ENCODE data around the gene SLC37A1.

- TF ChIP-seq EP300 (IDR thresholded peaks at IDR 0.05; ENCODE audit: low read length) (no peak), POLR2H (tag; IDR thresholded peaks at IDR 0.05; ENCODE audit: low read depth) (no peak), MEF2D (tag; conservative IDR thresholded peaks at IDR 0.05; ENCODE audit: low read depth) (no peak), NBN (IDR thresholded peaks at IDR 0.05; ENCODE audit: low read depth) (no peak), ZNF431 (CRISPR knock-in tag; IDR thresholded peaks at IDR 0.05) (no peak), CEBPB (tag; IDR thresholded peaks at IDR 0.05) (no peak), KLF6 (CRISPR knock-in tag; IDR thresholded peaks at IDR 0.05; ENCODE audit: borderline replicate concordance) (no peak), CAMTA2 (CRISPR knock-in tag; conservative IDR thresholded peaks at IDR 0.05) (no peak), STAT5A (IDR thresholded peaks at IDR 0.05; ENCODE audit: borderline replicate concordance, low read length) (no peak), HDAC6 (IDR thresholded peaks at IDR 0.05; ENCODE audit: low read depth, low read length) (no peak), KDM4B (IDR thresholded peaks at IDR 0.05; ENCODE audit: borderline replicate concordance in 2 of 2, low read depth in 1 of 2) (no peak)
- TF ChIP-seq, protein P1, sequence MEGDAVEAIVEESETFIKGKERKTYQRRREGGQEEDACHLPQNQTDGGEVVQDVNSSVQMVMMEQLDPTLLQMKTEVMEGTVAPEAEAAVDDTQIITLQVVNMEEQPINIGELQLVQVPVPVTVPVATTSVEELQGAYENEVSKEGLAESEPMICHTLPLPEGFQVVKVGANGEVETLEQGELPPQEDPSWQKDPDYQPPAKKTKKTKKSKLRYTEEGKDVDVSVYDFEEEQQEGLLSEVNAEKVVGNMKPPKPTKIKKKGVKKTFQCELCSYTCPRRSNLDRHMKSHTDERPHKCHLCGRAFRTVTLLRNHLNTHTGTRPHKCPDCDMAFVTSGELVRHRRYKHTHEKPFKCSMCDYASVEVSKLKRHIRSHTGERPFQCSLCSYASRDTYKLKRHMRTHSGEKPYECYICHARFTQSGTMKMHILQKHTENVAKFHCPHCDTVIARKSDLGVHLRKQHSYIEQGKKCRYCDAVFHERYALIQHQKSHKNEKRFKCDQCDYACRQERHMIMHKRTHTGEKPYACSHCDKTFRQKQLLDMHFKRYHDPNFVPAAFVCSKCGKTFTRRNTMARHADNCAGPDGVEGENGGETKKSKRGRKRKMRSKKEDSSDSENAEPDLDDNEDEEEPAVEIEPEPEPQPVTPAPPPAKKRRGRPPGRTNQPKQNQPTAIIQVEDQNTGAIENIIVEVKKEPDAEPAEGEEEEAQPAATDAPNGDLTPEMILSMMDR (IDR thresholded peaks at IDR 0.05 in 2 of 3, conservative IDR thresholded peaks at IDR 0.05 in 1 of 3; ENCODE audit: insufficient read depth in 2 of 3, low read depth in 1 of 3, low read length in 3 of 3), result no peak
- TF ChIP-seq, protein P2, sequence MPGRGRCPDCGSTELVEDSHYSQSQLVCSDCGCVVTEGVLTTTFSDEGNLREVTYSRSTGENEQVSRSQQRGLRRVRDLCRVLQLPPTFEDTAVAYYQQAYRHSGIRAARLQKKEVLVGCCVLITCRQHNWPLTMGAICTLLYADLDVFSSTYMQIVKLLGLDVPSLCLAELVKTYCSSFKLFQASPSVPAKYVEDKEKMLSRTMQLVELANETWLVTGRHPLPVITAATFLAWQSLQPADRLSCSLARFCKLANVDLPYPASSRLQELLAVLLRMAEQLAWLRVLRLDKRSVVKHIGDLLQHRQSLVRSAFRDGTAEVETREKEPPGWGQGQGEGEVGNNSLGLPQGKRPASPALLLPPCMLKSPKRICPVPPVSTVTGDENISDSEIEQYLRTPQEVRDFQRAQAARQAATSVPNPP (IDR thresholded peaks at IDR 0.05; ENCODE audit: borderline replicate concordance, insufficient read depth, insufficient read length), result no peak
- TF ChIP-seq, protein P3, sequence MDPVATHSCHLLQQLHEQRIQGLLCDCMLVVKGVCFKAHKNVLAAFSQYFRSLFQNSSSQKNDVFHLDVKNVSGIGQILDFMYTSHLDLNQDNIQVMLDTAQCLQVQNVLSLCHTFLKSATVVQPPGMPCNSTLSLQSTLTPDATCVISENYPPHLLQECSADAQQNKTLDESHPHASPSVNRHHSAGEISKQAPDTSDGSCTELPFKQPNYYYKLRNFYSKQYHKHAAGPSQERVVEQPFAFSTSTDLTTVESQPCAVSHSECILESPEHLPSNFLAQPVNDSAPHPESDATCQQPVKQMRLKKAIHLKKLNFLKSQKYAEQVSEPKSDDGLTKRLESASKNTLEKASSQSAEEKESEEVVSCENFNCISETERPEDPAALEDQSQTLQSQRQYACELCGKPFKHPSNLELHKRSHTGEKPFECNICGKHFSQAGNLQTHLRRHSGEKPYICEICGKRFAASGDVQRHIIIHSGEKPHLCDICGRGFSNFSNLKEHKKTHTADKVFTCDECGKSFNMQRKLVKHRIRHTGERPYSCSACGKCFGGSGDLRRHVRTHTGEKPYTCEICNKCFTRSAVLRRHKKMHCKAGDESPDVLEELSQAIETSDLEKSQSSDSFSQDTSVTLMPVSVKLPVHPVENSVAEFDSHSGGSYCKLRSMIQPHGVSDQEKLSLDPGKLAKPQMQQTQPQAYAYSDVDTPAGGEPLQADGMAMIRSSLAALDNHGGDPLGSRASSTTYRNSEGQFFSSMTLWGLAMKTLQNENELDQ (CRISPR knock-in tag; IDR thresholded peaks at IDR 0.05; ENCODE audit: borderline replicate concordance), result no peak
These were observed 27.1 kb upstream of the SLC37A1 start for GRCh38 chr21:42486531-42486930.

Data from K562 (cell line).